ENCODE data around the gene TRAFD1. TPM values are rescaled to one million over a fixed set of nuclear protein-coding genes. Genes with fewer than 3 reads are reported as not detected.

TRAFD1 gene
- total RNA-seq, 2 donors from 2014 or later, result 25.2 to 28.9 TPM

- Histone ChIP-seq H3K4me3 (ENCODE audit: low read length) (no peak overlapping the region), H3K4me1 (ENCODE audit: control insufficient read depth, insufficient read depth, low read length) (no peaks in the 10 kb centered on the region), H3K27ac (ENCODE audit: low read depth, low read length) (peak overlapping the region; percentile 89), H3K9ac (ENCODE audit: extremely low read depth, low read length, poor library complexity, severe bottlenecking) (no peak overlapping the region), H3K27me3 (ENCODE audit: control insufficient read depth, insufficient read depth, low read length, poor library complexity, severe bottlenecking) (no peaks in the 10 kb centered on the region), H3K9me3 (ENCODE audit: control insufficient read depth, low read length) (no peaks in the 10 kb centered on the region), H3K36me3 (ENCODE audit: control insufficient read depth, insufficient read depth, low read length) (peaks cover 50% of the 10 kb centered on the region)
- H3K9me3 Mint-ChIP-seq, result no peaks in the 10 kb centered on the region
- H3K27ac Mint-ChIP-seq, result peak overlapping the region; percentile 26
- H3K36me3 Mint-ChIP-seq (ENCODE audit: low read depth), result peaks cover 36% of the 10 kb centered on the region
- DNase-seq, result peak; percentile 66
- TF ChIP-seq CTCF (conservative IDR thresholded peaks at IDR 0.05), result no peak
- no peaks in the 10 kb centered on the region for H3K4me1 Mint-ChIP-seq
- no peak overlapping the region for H3K4me3 Mint-ChIP-seq
- WGBS, 2 experiments (ENCODE audit: insufficient coverage in 1 of 2, insufficient read length in 1 of 2), result 68 to 76% methylated on average over 8 to 9 of the region's 9 CpGs
- H3K27me3 Mint-ChIP-seq (ENCODE audit: insufficient read depth), result no peaks in the 10 kb centered on the region
Measured at GRCh38 chr12:112183141-112184021, 58.0 kb downstream of the TRAFD1 start.

- DNase-seq, result no peak
- Histone ChIP-seq H3K9ac (ENCODE audit: extremely low read depth, low read length, poor library complexity, severe bottlenecking) (no peak overlapping the region), H3K9me3 (ENCODE audit: control insufficient read depth, low read length) (no peaks in the 10 kb centered on the region), H3K36me3 (ENCODE audit: control insufficient read depth, insufficient read depth, low read length) (peaks cover 48% of the 10 kb centered on the region), H3K4me3 (ENCODE audit: low read length) (no peak overlapping the region), H3K27ac (ENCODE audit: low read depth, low read length) (peak overlapping the region; percentile 89), H3K4me1 (ENCODE audit: control insufficient read depth, insufficient read depth, low read length) (no peaks in the 10 kb centered on the region), H3K27me3 (ENCODE audit: control insufficient read depth, insufficient read depth, low read length, poor library complexity, severe bottlenecking) (no peaks in the 10 kb centered on the region)
- Mint-ChIP-seq H3K27ac (no peak overlapping the region), H3K9me3 (no peaks in the 10 kb centered on the region), H3K4me1 (no peaks in the 10 kb centered on the region), H3K27me3 (ENCODE audit: insufficient read depth) (no peaks in the 10 kb centered on the region), H3K36me3 (ENCODE audit: low read depth) (peaks cover 34% of the 10 kb centered on the region), H3K4me3 (no peak overlapping the region)
- 95 to 98% methylated on average over 29 to 46 of the region's 46 CpGs for WGBS, 2 experiments (ENCODE audit: insufficient coverage in 1 of 2, insufficient read length in 1 of 2)
- no peak for TF ChIP-seq CTCF (conservative IDR thresholded peaks at IDR 0.05)
Measured at GRCh38 chr12:112184056-112184887, 58.9 kb downstream of the TRAFD1 start.

GRCh38 chr12:112185093-112185923 is 59.9 kb downstream of the TRAFD1 start:
- DNase-seq, result no peak
- WGBS, 2 experiments (ENCODE audit: insufficient coverage in 1 of 2, insufficient read length in 1 of 2), result 94 to 99% methylated on average over 25 of the region's 26 CpGs
- no peak overlapping the region for H3K4me3 Mint-ChIP-seq
- no peaks in the 10 kb centered on the region for H3K9me3 Mint-ChIP-seq
- no peaks in the 10 kb centered on the region for H3K27me3 ChIP-seq (ENCODE audit: control insufficient read depth, insufficient read depth, low read length, poor library complexity, severe bottlenecking)
- H3K36me3 ChIP-seq (ENCODE audit: control insufficient read depth, insufficient read depth, low read length), result peaks cover 50% of the 10 kb centered on the region
- H3K4me3 ChIP-seq (ENCODE audit: low read length), result no peak overlapping the region
- H3K36me3 Mint-ChIP-seq (ENCODE audit: low read depth), result peaks cover 32% of the 10 kb centered on the region
- H3K27me3 Mint-ChIP-seq (ENCODE audit: insufficient read depth), result no peaks in the 10 kb centered on the region
- peaks cover 1% of the 10 kb centered on the region for H3K4me1 Mint-ChIP-seq
- no peak for TF ChIP-seq CTCF (conservative IDR thresholded peaks at IDR 0.05)
- peak overlapping the region; percentile 52 for H3K27ac Mint-ChIP-seq
- H3K9me3 ChIP-seq (ENCODE audit: control insufficient read depth, low read length), result no peaks in the 10 kb centered on the region
- no peak overlapping the region for H3K9ac ChIP-seq (ENCODE audit: extremely low read depth, low read length, poor library complexity, severe bottlenecking)
- no peaks in the 10 kb centered on the region for H3K4me1 ChIP-seq (ENCODE audit: control insufficient read depth, insufficient read depth, low read length)
- no peak overlapping the region for H3K27ac ChIP-seq (ENCODE audit: low read depth, low read length)

Data from endodermal cell (in vitro differentiated cells).